ENCODE data around the gene TRIP4.

DNA sequence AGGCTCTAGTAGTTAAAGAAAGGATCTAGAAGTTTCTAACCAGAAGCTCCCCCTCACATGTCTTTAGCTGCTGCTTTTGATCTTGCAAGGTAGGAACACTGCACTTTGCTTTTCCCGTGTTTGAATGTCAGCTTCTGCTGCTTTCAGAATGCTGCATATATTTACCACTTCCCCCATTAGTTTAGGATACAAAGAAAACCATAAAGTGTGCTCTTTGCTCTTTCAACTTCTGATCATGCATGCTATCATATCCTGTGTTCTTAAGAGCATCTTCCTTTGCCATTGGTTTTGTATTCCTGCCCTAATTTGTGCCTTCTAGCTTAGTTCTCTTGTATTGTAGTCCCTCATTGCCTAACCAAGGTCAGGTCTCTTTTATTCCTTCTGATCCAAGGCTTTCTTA is 116.0 kb downstream of the TRIP4 start:
- no peak for TF ChIP-seq EZH2 (IDR thresholded peaks at IDR 0.05; ENCODE audit: low read length, missing control alignments)
- TF ChIP-seq, protein P1, sequence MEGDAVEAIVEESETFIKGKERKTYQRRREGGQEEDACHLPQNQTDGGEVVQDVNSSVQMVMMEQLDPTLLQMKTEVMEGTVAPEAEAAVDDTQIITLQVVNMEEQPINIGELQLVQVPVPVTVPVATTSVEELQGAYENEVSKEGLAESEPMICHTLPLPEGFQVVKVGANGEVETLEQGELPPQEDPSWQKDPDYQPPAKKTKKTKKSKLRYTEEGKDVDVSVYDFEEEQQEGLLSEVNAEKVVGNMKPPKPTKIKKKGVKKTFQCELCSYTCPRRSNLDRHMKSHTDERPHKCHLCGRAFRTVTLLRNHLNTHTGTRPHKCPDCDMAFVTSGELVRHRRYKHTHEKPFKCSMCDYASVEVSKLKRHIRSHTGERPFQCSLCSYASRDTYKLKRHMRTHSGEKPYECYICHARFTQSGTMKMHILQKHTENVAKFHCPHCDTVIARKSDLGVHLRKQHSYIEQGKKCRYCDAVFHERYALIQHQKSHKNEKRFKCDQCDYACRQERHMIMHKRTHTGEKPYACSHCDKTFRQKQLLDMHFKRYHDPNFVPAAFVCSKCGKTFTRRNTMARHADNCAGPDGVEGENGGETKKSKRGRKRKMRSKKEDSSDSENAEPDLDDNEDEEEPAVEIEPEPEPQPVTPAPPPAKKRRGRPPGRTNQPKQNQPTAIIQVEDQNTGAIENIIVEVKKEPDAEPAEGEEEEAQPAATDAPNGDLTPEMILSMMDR (conservative IDR thresholded peaks at IDR 0.05 in 1 of 2, IDR thresholded peaks at IDR 0.05 in 1 of 2; ENCODE audit: low read depth in 1 of 2, low read length in 2 of 2): no peak

Measured in fibroblast of lung (primary cell).